GM12873 (cell line): ENCODE data around the gene HTN3.
"Not testable (repeated sequence)": the region's sequence is repeated elsewhere in the genome, so short reads cannot be mapped to it uniquely, and the experiment has no call there.

Experiments
- CTCF ChIP-seq: IDR thresholded peaks from 2 replicates; pipeline ENCODE4 v1.5.1; 2012; ENCODE audit warnings: low read depth, mild to moderate bottlenecking, moderate library complexity, low read length, control low read depth; ENCODE audit not compliant: insufficient read depth; ENCODE audit errors: missing control alignments

HTN3 gene

GRCh38 chr4:70000711-70001110 lies 27.5 kb upstream of the HTN3 start:
- no peak for TF ChIP-seq CTCF

- TF ChIP-seq CTCF: no peak
Measured at GRCh38 chr4:70002507-70002906, 25.8 kb upstream of the HTN3 start.

DNA sequence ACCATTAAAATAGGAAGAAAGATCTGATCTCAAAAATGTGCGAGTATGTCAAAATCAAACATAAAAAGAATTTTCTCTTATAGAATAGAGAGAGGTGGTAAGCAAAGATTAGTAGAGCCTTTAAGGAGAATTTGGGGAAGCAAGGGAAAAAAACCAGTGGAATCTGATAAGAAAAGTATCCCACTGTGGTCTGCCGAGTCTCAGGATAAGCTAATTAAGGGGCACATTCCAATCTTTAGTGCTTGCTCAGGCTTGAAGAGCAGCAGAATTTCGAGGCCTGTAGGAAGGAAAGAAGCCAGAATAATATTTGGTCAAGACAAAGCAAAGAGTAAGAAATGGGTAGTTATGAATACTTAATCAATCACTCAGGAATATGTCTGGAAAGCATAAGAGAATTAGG lies 19.5 kb upstream of the HTN3 start:
- TF ChIP-seq CTCF: no peak

DNA sequence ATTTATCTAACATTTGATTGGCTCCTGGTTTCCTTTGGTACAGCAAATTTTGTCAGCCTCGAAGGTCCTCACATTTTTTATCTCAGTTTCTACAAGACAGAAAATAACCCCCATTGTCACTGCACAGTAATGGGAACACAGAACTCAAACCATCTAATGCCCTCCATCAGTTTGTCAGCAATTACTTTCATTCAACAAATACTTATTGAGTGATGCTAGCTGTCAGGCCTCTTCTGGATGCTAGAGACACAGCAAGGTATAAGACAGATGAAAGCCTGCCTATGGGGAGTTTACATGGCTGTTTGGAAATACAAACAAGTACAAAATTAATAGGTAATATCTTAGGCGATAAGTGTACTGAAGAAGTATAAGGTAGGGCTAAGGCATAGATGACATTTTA lies 5.0 kb upstream of the HTN3 start:
- TF ChIP-seq CTCF: no peak

- TF ChIP-seq CTCF: no peak
Measured at GRCh38 chr4:70027011-70027410, 1.2 kb upstream of the HTN3 start.

GRCh38 chr4:70041652-70042286 lies 13.5 kb downstream of the HTN3 start:
- no peak for TF ChIP-seq CTCF

DNA sequence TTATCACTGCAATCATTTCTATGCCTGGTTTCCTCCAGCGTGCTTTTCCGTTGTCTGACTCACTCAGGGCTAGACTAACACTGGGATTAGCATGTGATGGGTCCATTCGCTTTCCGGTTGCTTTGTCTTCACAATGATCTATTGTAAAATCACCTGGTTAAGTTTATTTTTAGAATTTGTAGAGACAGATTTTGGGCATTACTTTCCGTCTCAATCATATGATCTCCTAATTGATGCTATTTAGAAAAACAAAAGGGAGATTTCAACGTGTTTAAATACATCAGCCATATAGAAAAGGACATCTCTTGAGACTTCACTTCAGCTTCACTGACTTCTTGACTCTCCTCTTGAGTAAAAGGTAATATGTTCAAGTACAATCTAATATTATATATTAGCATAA lies 21.9 kb downstream of the HTN3 start, which contains the start of gene HTN1:
Gene HTN1 (plus strand): TSS at position 301 of the 400 bp plus-strand sequence. CDS start 2,639 bp downstream, outside the sequence.
- not testable (repeated sequence) for TF ChIP-seq CTCF
